ENCODE data around the gene BAIAP2. TPM values are rescaled to one million over a fixed set of nuclear protein-coding genes. Genes with fewer than 3 reads are reported as not detected.

The BAIAP2 gene
- total RNA-seq, 6 donors from 2014 or later = 90.7 to 231 (median 123) TPM

DNA sequence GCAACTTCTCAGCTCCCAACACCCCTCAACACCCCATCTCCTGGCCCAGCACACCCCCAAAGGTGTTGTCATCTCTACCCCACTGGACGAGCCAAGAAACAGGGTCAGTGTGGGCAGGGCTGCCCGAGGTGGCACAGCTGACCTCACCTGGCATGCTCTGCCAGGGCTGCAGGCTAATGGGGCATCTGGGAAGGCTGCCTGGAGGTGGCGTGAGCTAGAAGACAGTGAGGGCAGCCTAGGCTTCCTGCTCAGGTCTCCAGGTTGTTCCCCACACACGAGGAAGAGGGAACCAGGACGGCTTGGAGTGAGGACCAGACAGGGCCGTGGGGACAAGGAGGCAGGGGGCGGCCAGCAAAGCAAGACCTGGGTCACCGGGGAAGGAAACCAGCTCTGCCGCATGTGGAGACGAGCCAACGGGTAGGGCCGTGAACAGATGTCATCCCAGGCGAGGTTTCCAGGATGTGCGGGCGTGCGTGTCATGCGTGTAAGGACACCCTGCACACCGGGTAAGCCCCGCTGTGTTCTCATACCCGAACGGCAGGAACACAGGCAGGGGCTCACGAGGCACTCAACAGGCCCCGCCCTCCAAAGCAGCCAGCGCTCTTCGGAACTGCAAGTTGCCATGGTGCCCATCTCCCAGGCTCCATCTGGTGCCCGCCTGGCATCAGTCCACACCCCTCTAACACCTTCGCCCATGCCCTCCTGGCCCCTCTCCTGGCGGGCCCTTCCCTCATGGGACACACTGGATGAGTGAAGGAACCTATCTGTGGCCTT is 100.7 kb downstream of the BAIAP2 start:
- DNase-seq (peak; percentile 72 to 74), ATAC-seq (ENCODE audit: low FRiP score in 2 of 2) (no peak)
- WGBS, 2 donors = 83 to 85% methylated on average over 24 to 28 of the region's 28 CpGs
- Histone ChIP-seq H3K4me1 (peaks cover 0 to 13% (median 5%) of the 10 kb centered on the region in 4 donors), H3K27me3 (no peaks in the 10 kb centered on the region), H3K36me3 (no peaks in the 10 kb centered on the region), H3K9me3 (no peaks in the 10 kb centered on the region), H3K4me3 (no peak overlapping the region), H3K27ac (no peak overlapping the region)
- TF ChIP-seq POLR2AphosphoS5 (IDR thresholded peaks at IDR 0.05) (no peak), POLR2A (IDR thresholded peaks at IDR 0.05) (no peak), EP300 (IDR thresholded peaks at IDR 0.05) (no peak)
- TF ChIP-seq, protein P1, sequence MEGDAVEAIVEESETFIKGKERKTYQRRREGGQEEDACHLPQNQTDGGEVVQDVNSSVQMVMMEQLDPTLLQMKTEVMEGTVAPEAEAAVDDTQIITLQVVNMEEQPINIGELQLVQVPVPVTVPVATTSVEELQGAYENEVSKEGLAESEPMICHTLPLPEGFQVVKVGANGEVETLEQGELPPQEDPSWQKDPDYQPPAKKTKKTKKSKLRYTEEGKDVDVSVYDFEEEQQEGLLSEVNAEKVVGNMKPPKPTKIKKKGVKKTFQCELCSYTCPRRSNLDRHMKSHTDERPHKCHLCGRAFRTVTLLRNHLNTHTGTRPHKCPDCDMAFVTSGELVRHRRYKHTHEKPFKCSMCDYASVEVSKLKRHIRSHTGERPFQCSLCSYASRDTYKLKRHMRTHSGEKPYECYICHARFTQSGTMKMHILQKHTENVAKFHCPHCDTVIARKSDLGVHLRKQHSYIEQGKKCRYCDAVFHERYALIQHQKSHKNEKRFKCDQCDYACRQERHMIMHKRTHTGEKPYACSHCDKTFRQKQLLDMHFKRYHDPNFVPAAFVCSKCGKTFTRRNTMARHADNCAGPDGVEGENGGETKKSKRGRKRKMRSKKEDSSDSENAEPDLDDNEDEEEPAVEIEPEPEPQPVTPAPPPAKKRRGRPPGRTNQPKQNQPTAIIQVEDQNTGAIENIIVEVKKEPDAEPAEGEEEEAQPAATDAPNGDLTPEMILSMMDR (IDR thresholded peaks at IDR 0.05) = no peak

DNA sequence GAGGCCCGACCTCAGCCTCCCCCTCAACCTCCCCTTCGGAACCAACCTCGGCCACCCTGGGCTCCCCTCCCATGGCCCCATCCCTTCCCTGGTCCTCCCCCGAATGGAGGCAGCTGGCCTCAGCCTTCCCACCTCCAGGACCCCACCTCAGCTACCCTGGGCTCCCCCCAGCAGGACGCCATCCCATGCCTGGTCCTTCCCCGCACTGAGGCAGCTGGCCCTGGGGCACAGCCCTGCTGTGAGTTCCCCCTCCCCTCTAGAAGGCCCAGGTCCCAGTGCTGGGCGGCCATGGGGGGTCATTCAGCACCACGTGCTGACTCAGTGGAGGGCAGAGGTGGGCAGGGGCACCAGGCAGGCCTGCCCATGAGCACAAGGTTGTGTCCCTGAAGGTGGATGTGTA is 101.4 kb downstream of the BAIAP2 start:
- no peak for TF ChIP-seq POLR2AphosphoS5 (IDR thresholded peaks at IDR 0.05)
- TF ChIP-seq EP300 (IDR thresholded peaks at IDR 0.05) = no peak
- no peak for TF ChIP-seq POLR2A (IDR thresholded peaks at IDR 0.05)
- TF ChIP-seq, protein P1 (IDR thresholded peaks at IDR 0.05) = no peak
- DNase-seq (peak in 1 of 2 donors; percentile 55), ATAC-seq (ENCODE audit: low FRiP score in 2 of 2) (no peak)
- H3K4me3 ChIP-seq = no peak overlapping the region
- no peak overlapping the region for H3K27ac ChIP-seq
- no peaks in the 10 kb centered on the region for H3K9me3 ChIP-seq
- no peaks in the 10 kb centered on the region for H3K36me3 ChIP-seq
- WGBS, 2 donors = 84 to 90% methylated on average over 4 to 8 of the region's 8 CpGs
- H3K27me3 ChIP-seq = no peaks in the 10 kb centered on the region
- peaks cover 0 to 13% (median 5%) of the 10 kb centered on the region in 4 donors for H3K4me1 ChIP-seq

DNA sequence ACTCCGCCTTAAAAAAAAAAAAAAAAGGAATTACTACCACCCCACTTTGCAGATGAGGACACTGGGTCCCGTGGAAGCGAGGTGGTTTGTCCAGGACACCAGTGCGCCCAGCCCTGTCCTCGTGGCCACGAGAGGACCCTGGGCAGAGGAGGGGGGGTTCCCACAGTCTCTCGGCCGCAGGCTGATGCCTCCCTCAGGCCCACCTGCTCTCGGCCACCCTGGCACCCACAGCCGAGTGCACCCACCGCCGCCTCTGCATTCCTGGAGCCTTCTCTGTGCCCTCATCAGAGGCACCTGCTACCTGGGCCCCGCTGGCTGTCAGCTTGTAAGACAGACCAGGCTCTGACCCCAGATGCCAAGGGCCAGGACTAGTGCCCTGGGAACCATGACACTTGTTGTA is 102.3 kb downstream of the BAIAP2 start:
- Histone ChIP-seq H3K36me3 (no peaks in the 10 kb centered on the region), H3K27me3 (no peaks in the 10 kb centered on the region), H3K27ac (no peak overlapping the region), H3K9me3 (no peaks in the 10 kb centered on the region), H3K4me3 (no peak overlapping the region), H3K4me1 (peaks cover under 1 to 16% (median 6%) of the 10 kb centered on the region in 4 donors)
- ATAC-seq (ENCODE audit: low FRiP score in 2 of 2) (no peak), DNase-seq (peak in 1 of 2 donors; percentile 51)
- 78 to 90% methylated on average over 6 to 13 of the region's 13 CpGs for WGBS, 2 donors
- TF ChIP-seq, protein P1 (IDR thresholded peaks at IDR 0.05) = no peak
- TF ChIP-seq POLR2A (IDR thresholded peaks at IDR 0.05) (no peak), EP300 (IDR thresholded peaks at IDR 0.05) (no peak), POLR2AphosphoS5 (IDR thresholded peaks at IDR 0.05) (no peak)

DNA sequence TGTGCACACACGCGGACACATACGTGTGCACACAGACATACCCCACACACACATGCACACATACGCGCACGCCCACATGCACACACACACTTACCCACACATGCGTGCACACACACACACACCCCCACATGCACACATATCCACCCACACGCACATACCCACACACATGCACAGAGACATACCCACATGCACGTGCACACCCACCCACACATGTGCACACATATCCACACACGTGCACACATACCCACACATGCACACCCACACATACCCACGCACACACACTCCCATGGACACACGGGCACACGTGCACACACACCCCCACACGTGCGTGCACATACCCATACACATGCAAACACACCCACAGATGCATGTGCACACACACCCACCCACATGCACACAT is 103.1 kb downstream of the BAIAP2 start:
- Histone ChIP-seq H3K36me3 (no peaks in the 10 kb centered on the region), H3K9me3 (no peaks in the 10 kb centered on the region), H3K4me1 (peaks cover 9 to 21% (median 12%) of the 10 kb centered on the region in 4 donors), H3K4me3 (no peak overlapping the region), H3K27ac (no peak overlapping the region), H3K27me3 (no peaks in the 10 kb centered on the region)
- 90 to 94% methylated on average over 15 of the region's 15 CpGs for WGBS, 2 donors
- DNase-seq = no peak
- no peak for ATAC-seq (ENCODE audit: low FRiP score in 2 of 2)
- TF ChIP-seq EP300 (IDR thresholded peaks at IDR 0.05) = no peak
- TF ChIP-seq, protein P1 (IDR thresholded peaks at IDR 0.05) = no peak
- TF ChIP-seq POLR2A (IDR thresholded peaks at IDR 0.05) = no peak
- TF ChIP-seq POLR2AphosphoS5 (IDR thresholded peaks at IDR 0.05) = no peak
